ENCODE data around the gene TBXAS1.

GRCh38 chr7:139885511-139885910, 56.4 kb downstream of the TBXAS1 start:
- no peak for TF ChIP-seq SMC3 (conservative IDR thresholded peaks at IDR 0.05; ENCODE audit: poor library complexity)
- TF ChIP-seq CTCF (IDR thresholded peaks at IDR 0.05; ENCODE audit: poor library complexity, severe bottlenecking): no peak
- TF ChIP-seq EZH2 (IDR thresholded peaks at IDR 0.05; ENCODE audit: borderline replicate concordance, insufficient read depth, low read length, poor library complexity, severe bottlenecking): no peak
- TF ChIP-seq REST (IDR thresholded peaks at IDR 0.05; ENCODE audit: borderline replicate concordance): no peak
- no peak for TF ChIP-seq POLR2AphosphoS5 (IDR thresholded peaks at IDR 0.05)
- TF ChIP-seq RAD21 (conservative IDR thresholded peaks at IDR 0.05): no peak
- no peak for TF ChIP-seq TAF1 (IDR thresholded peaks at IDR 0.05; ENCODE audit: low read depth)
- no peak for TF ChIP-seq EP300 (conservative IDR thresholded peaks at IDR 0.05; ENCODE audit: poor library complexity, severe bottlenecking)

All from neural cell (in vitro differentiated cells).